BJ (cell line): Measurements from ENCODE around the gene ENOX1. TPM values are rescaled to one million over a fixed set of nuclear protein-coding genes. Genes with fewer than 3 reads are reported as not detected.

ENCODE experiments used
- CTCF ChIA-PET: fragments of 350-600 bp; formaldehyde crosslinking; extraction: SDS; loops from one replicate; lab custom pipeline; 2021; ENCODE audit warnings: antibody characterized with exemption, inconsistent platforms; lab: Yijun Ruan, JAX
- POLR2A ChIA-PET: fragments of 300-600 bp; sonication (Branson Sonifier 250); formaldehyde crosslinking; extraction: SDS; loops from one replicate; lab custom pipeline; 2021; ENCODE audit warnings: antibody characterized with exemption; lab: Charles Lee
- DNase-seq: peaks from one replicate; pipeline ENCODE4 v3.0.0-alpha.2; 2011; ENCODE audit warnings: low read depth
- H3K27me3 ChIP-seq: 2 replicates; pipeline ENCODE4 v1.6.0; 2011; ENCODE audit warnings: low read length; ENCODE audit not compliant: control insufficient read depth, insufficient read depth
- H3K36me3 ChIP-seq: 2 replicates; pipeline ENCODE4 v1.5.1; 2011; ENCODE audit warnings: low read length; ENCODE audit not compliant: control insufficient read depth, insufficient read depth
- H3K4me3 ChIP-seq: 2 replicates; pipeline ENCODE4 v1.5.1; 2011; ENCODE audit warnings: low read depth, mild to moderate bottlenecking, control low read depth, low read length
- polyA plus RNA-seq: library from polyadenylated mRNA; depleted of rRNA; stranded (reverse); fragments of >200 nt; gene quantifications from 2 replicates; pipeline ENCODE4 v1.2.3, GENCODE V29; 2011
- TF ChIP-seq, protein P1 (sequence below): IDR thresholded peaks from 2 replicates; pipeline ENCODE4 v1.5.1; 2011; ENCODE audit warnings: low read depth, mild to moderate bottlenecking, control low read depth, inconsistent platforms, low read length, moderate library complexity; ENCODE audit not compliant: insufficient read depth

The ENOX1 gene
- polyA plus RNA-seq, 1 experiment, result 2.1 TPM

DNA sequence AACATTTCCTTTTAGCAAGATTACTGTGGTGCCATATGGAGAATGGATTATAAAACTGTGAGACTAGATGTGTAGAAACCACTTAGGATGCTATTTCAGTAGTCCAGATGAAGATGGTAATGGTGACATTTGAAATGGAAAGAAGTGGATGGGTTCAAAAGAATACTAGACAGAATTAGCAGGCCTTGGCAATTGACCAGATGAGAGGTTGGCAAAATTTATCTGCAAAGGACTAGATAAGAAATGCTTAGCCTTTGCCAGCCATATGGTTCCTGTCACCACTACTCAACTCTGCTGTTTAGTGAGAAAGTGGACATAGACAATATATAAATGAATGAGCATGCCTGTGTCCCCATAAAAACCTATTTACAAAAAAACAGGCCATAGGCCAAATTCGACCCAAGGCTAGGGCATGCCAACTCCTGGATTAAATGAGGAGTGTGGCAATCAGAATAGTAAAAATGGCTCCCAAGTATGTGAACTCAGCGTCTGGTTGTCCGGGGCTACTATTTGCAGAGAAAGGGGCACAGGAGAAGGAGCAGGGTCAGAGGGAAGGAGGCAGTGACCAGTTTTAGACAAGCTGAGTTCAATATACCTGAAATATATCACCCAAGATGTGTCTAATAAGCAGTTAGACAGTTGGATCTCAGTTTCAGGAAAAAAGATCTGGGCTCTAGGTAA lies 98.4 kb downstream of the ENOX1 start:
- POLR2A ChIA-PET, result no interaction called here
- Histone ChIP-seq H3K4me3 (no peak overlapping the region), H3K27me3 (no peaks in the 10 kb centered on the region), H3K36me3 (no peaks in the 10 kb centered on the region)
- no peak for DNase-seq
- CTCF ChIA-PET, result no interaction called here
- TF ChIP-seq, protein P1, sequence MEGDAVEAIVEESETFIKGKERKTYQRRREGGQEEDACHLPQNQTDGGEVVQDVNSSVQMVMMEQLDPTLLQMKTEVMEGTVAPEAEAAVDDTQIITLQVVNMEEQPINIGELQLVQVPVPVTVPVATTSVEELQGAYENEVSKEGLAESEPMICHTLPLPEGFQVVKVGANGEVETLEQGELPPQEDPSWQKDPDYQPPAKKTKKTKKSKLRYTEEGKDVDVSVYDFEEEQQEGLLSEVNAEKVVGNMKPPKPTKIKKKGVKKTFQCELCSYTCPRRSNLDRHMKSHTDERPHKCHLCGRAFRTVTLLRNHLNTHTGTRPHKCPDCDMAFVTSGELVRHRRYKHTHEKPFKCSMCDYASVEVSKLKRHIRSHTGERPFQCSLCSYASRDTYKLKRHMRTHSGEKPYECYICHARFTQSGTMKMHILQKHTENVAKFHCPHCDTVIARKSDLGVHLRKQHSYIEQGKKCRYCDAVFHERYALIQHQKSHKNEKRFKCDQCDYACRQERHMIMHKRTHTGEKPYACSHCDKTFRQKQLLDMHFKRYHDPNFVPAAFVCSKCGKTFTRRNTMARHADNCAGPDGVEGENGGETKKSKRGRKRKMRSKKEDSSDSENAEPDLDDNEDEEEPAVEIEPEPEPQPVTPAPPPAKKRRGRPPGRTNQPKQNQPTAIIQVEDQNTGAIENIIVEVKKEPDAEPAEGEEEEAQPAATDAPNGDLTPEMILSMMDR, result no peak

- no peak for DNase-seq
- Histone ChIP-seq H3K4me3 (no peak overlapping the region), H3K36me3 (no peaks in the 10 kb centered on the region), H3K27me3 (no peaks in the 10 kb centered on the region)
- TF ChIP-seq, protein P1, result no peak
- POLR2A ChIA-PET, result no interaction called here
- CTCF ChIA-PET, result no interaction called here
Observed at GRCh38 chr13:43687038-43687437, 99.7 kb downstream of the ENOX1 start.

- no peaks in the 10 kb centered on the region for H3K27me3 ChIP-seq
- no peaks in the 10 kb centered on the region for H3K36me3 ChIP-seq
- peak; percentile 71 for DNase-seq
- no peak overlapping the region for H3K4me3 ChIP-seq
- POLR2A ChIA-PET, result no interaction called here
- CTCF ChIA-PET, result no interaction called here
- TF ChIP-seq, protein P1, result no peak
Observed at GRCh38 chr13:43686557-43686956, 100.2 kb downstream of the ENOX1 start.

GRCh38 chr13:43684963-43685725 lies 101.6 kb downstream of the ENOX1 start:
- Histone ChIP-seq H3K4me3 (no peak overlapping the region), H3K36me3 (no peaks in the 10 kb centered on the region), H3K27me3 (no peaks in the 10 kb centered on the region)
- TF ChIP-seq, protein P1, result no peak
- ChIA-PET POLR2A (no interaction called here), CTCF (no interaction called here)
- no peak for DNase-seq

- H3K27me3 ChIP-seq, result no peaks in the 10 kb centered on the region
- no peaks in the 10 kb centered on the region for H3K36me3 ChIP-seq
- TF ChIP-seq, protein P1, result no peak
- ChIA-PET POLR2A (no interaction called here), CTCF (no interaction called here)
- no peak overlapping the region for H3K4me3 ChIP-seq
- no peak for DNase-seq
Observed at GRCh38 chr13:43682701-43683100, 104.1 kb downstream of the ENOX1 start.
